ENCODE measurements around the gene FAM110A.
"Not testable (repeated sequence)": the region's sequence is repeated elsewhere in the genome, so short reads cannot be mapped to it uniquely, and the experiment has no call there.

The FAM110A gene

GRCh38 chr20:845226-845868, 11.8 kb downstream of the FAM110A start:
- DNase-seq = no peak

DNA sequence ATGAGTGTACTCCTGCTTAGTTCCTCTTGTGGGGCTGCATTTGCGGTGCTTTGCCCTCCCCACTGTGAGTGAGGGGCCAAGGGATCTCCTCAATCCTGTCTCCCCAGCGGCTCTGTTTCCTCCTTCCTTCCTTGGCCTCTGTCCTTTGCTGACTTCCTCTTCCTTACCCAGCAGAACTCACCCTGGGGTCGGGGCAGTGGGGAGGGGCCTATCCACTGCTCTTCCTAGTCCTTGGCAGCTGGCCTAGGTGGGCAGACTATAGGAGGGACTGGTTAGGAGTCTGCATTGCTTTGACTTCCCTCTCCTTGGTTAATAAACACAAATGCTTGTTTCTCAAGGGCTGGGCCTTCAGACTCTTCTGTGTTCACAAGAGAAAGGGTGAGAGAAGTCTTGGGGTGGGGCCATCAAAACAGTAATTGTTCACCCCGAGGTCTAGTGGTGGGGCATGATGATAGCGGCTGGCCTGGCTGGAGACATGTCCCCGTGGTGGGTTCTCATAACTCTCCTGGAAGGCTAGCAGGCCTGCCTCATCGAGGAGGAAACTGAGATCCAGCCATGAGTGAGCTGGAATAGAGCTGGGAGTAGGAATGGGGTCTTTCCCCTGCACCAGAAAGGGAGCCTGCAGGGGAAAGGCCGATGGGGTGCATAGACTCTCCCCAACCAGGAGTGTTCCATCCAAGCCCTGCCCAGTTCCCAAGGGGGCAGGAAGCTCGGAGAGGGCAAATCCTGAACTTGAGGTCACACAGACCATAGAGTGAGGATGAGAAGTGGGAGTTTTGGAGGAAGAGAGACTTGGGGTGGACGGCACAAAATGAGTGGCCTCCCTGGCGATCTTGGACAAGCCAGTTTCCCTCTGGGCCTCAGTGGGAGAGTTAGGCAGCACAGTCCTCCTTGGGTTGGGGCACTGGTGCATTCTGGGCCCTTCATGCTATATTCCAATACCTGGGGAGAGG, 12.7 kb downstream of the FAM110A start:
- no peak for DNase-seq

DNA sequence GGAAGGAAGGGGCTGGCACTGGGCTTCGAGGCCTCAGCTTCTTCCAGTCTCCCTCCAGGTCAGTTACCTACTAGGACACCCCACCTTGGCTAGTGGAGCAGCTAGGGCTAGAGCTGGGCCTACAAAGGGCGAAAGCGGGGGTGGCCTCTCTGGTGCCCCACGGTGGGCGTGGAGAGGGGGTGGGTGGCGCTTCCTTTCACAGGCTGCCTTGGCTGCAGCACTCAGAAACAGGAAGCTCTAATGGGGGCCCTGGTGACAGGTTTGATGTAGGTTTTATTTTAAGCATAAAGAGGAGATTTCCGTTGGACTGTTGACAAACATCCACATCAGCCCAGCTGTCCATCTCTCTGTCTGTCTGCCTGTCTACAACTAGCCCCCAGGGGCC, 13.4 kb downstream of the FAM110A start:
- no peak for DNase-seq

DNA sequence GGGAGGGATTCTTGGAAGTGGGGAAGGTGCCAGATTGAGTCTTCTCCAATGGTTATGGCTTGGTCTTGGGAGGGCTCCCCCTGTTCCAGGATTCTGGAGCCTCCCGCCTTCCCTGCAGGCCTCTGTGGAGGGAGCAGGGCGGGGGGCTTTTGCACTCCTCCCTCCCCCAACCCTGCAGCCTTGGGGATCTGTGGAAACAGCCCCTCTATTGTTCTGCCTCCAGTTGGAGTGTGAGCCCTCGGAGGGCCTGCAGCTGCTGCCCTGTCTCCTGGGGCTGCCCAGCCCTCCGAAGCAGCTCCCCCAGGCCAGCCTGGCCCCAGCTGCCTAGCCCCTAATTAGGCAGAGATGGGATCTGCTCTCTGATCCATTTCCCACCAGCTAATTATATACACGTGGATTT, 14.7 kb downstream of the FAM110A start:
- DNase-seq = no peak

DNA sequence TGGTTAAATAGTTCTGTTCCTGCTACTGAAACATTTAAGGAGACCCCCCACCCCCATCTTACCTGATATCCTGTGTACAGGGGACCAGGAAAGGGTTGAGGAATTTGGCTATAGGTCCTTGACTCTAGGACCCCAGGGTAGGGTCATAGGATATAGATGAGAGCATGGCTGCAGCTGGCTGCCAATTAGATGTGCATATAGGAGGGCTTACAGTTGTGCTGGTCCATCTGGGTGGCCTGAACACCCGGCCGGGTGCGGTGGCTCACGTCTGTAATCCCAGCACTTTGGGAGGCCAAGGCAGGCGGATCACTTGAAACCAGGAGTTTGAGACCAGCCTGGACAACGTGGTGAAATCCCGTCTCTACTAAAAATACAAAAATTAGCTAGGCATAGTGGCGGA, 15.2 kb downstream of the FAM110A start:
- not testable (repeated sequence) for DNase-seq

DNA sequence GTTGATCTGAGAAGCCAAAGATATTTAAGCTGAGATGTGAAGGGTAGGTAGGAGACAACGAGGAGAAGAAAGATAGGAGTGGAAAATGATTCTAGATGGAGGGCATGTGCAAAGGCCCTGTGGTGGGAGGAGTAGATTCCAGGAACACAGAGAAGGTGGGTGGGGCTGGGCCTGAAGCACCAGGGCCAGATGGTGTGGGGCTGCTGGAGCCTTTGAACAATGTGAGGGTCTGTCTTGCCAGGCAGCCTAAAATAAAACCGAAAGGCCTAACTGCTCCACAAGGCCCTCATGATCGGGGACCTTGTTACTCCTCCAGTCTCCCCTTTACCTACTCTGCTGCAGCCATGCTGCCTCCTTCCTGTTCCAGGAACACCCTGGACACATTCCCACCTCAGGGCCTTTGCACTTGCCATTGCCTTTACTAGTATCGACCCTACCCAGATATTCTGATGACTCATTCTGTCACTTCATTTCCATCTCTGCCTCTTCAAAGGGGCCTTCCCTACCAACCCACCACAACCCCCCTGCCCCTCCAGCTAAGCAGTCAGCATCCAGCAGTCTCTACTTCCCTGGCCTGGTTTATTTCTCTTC, 20.0 kb downstream of the FAM110A start:
- no peak for DNase-seq

DNA sequence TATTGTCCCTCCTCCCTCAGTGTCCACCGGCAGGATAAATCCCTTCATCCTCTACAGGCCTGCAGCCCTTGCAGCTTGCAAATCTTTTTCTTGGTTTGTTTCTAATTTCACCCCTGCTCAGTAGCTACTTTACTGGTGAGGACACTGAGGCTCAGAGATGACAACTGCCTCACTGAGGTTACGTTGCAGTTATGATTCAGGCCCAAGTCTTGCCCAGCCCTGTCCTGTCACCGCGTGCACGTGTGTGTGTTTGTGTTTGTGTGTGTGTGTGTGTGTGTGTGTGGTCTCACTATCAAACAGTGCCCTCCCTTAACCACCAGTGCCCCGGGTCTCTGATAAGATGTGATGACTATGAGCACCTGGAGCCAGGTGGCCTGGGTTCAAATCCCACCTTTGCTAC, 21.1 kb downstream of the FAM110A start:
- DNase-seq = no peak

DNA sequence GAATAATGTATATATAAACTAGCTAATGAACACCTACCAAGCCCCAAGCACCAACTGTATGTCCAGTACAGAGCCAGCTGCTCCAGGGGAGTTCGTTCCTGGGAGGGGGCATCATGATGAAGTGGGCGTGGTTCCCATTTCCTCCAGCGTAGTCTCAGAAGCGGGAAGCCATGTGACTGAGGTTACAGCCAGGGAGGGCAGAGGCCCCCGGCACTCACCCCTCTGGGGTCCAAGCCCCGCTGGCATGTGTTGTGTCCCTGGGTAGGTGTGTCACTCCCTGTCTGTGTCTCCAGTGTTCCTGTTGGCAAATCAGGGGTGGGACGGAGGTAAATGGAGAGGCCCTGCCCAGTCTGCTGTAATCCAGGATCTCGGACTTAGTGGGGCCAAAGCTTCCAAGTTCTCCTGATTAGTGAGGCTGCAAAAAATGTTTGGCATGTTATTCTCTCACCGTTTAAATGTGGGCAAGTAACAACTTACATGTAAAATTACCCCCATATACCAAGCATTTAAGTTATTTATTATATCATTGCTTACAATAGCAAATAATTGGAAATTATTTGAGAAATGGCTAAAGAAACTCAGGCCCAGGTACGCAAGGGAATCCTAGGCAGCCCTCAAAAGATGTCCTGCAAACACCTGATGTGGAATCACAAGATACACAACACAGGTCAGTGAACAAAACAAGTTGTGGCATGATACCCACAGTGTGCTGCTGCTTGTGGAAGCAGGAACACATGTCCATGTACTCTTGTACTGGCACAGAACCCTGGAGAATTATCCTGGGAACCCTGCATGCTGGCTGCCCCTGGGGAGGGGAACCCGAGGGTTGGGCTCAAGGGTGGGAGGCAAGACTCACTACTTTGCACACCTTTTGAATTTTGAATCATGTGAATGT, 22.2 kb downstream of the FAM110A start:
- DNase-seq = no peak

- DNase-seq = no peak
These were observed 22.9 kb downstream of the FAM110A start for GRCh38 chr20:856361-856775.

DNA sequence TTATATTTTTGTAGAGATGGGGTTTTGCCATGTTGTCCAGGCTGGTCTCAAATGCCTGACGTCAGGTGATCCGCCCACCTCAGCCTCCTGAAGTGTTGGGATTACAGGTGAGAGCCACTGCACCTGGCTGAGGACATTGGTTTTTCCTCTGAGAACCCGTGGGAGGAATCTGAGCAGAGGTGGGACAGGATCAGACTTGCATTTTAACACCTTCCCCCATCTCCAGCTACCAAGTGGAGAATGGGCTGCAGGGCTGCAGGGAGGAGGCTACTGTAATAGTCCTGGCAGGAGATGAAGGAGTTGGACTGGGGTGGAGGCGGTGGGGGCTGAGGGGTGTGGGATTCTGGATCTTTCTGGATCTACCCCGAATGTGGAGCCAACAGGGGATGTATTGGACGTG, 24.5 kb downstream of the FAM110A start:
- DNase-seq = no peak

DNA sequence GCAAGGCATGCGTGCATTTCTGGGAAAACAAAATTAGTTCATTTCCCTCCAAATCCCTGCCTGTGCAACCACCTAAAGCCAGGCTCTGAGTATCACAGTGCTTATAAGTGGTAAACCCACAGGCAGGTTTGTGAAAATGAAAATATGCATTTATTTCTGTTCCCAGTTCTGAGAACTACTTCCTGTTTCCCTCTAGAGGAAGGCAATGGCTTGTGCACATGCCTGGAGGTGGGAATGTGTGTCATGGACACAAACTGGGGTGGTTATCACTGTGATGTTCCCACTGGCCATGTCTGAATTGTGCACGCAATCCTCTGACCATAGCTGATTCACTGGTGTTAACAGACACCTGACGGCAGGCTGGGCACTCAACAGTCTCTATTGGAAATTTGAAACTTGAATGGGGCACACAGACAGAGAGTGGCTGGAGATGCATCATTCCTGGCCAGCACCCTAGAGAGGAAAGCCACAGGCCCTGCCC, 26.3 kb downstream of the FAM110A start:
- no peak for DNase-seq

DNA sequence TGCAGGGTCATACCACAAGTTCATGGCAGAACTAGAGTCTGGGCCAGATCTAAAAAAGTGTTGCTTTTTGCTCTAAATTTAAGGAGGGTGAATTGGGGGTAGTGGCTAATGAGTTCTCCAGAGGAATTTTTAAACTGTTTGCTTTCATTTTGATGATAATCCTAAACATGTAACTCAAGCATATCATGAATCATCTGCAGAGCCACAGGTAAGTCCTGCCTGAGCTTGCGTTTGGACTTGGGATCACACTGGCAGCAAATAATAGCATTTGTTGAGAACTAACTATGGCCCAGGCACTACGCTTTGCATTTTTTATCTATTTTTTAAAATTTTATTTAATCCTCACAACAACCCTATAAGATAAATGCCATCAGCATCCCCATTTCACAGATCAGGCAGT, 27.4 kb downstream of the FAM110A start:
- DNase-seq = no peak

GRCh38 chr20:865440-865839, 31.9 kb downstream of the FAM110A start:
- no peak for DNase-seq

- no peak for DNase-seq
These were observed 34.8 kb downstream of the FAM110A start for GRCh38 chr20:868279-868678.

DNA sequence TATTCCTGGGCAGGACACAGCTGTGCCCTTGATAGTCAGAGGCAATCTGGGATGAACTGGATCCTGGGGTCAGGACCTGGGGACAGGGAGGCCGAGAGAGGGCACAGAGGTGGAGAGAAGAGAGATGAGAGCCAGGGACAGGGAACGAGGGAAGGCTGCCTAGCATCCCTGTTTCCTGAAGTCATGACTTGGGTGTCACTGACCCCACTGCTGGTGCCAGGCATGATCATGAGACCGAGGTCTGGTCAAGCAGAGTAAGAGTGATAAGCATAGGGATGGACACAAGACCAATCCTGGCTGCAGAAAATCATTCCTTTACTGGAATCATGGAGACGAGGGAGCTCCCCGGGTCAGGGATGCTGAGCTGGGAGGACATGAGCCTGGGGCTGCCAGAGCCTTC, 36.1 kb downstream of the FAM110A start:
- no peak for DNase-seq

DNA sequence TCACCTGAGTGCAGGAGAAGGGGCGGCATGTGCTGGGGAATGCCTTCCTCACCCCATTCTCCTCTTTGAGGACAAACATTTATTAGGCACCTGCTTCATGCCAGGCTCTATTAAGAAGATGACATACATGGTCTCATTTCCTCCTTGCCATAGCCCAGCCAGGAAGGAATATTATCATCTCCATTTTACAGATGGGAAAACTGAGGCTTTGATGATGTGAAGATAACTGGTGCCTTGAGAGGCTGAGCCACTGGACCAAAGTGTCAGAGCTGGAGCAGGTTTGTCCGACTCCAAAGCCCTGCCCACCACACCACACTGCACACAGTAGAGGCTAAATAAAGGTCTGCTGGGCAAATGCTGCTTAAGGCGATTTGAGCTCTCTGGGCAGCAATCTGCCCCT, 37.2 kb downstream of the FAM110A start:
- DNase-seq = no peak

GRCh38 chr20:871436-871835, 37.9 kb downstream of the FAM110A start:
- no peak for DNase-seq

GRCh38 chr20:871948-872347, 38.4 kb downstream of the FAM110A start:
- no peak for DNase-seq

DNA sequence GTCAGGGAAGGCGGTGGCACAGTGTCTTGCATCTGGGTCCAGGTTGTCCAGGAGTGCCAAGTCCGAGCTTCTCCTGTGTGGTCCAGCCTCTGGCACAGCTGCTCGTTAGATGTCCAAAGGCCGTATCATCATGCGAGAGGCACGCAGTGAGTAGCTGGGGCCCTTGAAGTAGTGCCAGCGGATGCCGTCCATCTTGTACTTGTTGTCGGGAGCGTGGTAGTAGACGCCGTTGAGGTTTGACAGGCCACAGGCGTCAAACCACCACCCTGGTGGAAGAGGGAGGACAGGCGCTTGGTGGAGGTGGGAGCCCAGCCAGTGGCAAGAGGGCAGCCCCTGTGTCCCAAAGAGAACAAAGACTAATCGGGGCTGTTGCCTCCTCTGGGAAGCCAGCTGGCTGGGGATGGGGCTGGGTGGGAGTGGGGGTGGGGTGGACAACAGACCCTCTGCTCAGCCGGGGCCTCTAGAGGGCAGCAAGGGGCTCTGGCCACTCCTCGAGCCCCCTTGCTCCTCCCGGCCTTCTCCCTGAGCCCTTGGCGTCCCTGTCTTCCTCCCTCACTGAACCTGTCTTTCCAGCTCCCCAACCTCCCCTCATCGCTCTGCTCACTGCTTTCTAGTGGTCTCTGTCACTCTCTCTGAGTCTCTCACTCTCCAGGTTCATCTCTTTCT, 39.5 kb downstream of the FAM110A start:
- no peak for DNase-seq

GRCh38 chr20:873875-874607, 40.5 kb downstream of the FAM110A start:
- DNase-seq = no peak

DNA sequence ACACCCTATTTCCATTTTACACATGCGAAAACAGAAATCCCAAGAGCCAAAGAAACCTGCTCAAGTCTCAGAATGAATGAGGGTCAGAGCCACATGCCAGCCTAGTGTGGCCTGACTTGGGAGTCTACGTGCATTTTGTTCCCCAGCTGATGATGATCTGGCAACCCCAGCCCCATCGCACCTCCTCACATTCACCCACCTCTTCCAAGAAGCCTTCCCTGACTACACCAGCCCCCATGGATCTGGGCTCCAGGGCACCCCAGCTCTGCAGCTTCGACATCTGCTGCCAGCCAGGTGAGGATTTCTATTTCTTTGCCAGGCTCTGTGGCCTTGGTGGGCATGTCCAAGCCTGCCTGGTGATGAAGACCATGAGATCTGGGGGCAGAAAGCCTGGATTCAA, 41.6 kb downstream of the FAM110A start:
- no peak for DNase-seq

DNA sequence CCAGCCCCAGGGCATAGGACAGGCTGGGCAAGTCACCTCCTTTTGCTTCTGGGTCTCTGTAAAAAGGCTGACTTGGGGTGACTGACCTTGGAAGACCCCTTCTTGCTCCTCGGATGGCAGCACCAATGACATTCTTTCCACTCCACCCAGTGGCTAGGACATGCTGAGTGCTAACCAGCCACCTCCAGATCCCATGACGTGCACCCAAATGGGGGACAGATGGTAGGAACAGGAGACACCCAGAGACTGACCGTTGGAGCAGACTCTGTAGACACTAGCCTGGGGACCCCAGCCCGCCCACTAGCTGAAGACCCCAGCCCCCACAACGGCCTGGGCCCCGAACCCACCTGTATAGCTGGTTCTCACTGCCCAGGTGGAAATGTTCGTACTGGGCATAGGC, 44.3 kb downstream of the FAM110A start:
- no peak for DNase-seq
